WI38 (cell line): Measurements from ENCODE around the gene BCKDK.
"Not testable (repeated sequence)": the region's sequence is repeated elsewhere in the genome, so short reads cannot be mapped to it uniquely, and the experiment has no call there.

Source experiments
- H3K4me3 ChIP-seq: 2 replicates; pipeline ENCODE4 v1.5.1; 2011; ENCODE audit warnings: low read depth, mild to moderate bottlenecking, control low read depth, low read length
- TF ChIP-seq, protein P1 (sequence below): IDR thresholded peaks from 2 replicates; pipeline ENCODE4 v1.5.1; 2012; ENCODE audit warnings: low read depth, mild to moderate bottlenecking, control low read depth, low read length

The BCKDK gene

DNA sequence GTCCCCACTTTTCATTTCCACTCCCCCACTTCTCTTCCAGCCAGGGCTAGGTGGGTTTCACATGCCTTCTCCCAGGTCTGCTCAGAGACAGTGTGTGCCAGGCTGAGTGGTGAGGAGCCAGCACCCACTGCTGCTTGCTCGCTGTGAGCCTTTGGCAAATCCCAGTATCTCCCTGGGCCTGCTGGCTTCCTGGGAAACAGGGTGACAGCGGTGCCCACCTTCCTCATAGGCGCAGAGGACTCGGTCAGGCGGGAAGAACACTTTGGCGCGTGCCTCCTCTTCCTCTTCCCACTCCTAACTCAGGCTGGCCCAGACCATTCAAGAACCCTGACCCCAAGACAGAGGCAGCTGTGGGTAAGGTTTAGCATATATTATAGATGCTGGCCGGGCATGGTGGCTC, 19.0 kb upstream of the BCKDK start:
- no peak overlapping the region for H3K4me3 ChIP-seq
- TF ChIP-seq, protein P1, sequence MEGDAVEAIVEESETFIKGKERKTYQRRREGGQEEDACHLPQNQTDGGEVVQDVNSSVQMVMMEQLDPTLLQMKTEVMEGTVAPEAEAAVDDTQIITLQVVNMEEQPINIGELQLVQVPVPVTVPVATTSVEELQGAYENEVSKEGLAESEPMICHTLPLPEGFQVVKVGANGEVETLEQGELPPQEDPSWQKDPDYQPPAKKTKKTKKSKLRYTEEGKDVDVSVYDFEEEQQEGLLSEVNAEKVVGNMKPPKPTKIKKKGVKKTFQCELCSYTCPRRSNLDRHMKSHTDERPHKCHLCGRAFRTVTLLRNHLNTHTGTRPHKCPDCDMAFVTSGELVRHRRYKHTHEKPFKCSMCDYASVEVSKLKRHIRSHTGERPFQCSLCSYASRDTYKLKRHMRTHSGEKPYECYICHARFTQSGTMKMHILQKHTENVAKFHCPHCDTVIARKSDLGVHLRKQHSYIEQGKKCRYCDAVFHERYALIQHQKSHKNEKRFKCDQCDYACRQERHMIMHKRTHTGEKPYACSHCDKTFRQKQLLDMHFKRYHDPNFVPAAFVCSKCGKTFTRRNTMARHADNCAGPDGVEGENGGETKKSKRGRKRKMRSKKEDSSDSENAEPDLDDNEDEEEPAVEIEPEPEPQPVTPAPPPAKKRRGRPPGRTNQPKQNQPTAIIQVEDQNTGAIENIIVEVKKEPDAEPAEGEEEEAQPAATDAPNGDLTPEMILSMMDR: no peak

DNA sequence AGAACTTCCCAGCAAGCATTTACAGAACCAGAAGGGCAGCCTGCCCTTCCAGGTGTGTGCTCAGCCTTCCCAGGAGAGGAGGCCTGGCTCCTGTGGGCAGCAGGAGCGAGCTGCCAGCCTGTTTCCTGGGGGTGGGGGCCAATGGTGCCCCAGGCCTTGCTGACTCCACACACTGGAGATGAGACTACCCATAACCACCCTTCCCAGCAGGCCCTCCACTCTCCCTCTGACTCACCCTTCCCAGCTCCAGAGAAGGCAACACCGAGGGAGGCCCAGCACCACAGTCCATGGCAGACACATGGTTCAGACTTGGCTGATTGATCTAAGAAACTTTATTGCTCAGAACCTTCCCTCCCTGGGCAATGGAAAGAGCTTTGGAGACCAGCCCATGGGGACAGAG, 17.6 kb upstream of the BCKDK start:
- no peak overlapping the region for H3K4me3 ChIP-seq
- TF ChIP-seq, protein P1: no peak

DNA sequence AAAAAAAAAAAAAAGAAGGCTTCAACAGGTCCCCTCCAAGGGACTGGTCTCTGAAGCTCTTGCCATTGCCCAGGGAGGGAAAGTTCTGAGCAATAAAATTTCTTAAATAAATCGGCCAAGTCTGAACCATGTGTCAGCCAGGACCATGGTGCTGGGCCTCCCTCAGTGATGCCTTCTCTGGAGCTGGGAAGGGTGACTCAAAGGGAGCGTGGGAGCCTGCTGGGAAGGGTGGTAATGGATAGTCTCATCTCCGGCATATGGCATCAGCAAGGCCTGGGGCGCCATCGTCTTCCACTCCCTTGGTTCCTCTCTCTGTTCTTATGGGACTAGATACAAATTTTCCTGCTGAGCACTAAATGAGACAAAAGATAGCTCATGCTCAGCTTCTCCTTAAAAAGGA, 15.9 kb upstream of the BCKDK start:
- H3K4me3 ChIP-seq: no peak overlapping the region
- TF ChIP-seq, protein P1: no peak

DNA sequence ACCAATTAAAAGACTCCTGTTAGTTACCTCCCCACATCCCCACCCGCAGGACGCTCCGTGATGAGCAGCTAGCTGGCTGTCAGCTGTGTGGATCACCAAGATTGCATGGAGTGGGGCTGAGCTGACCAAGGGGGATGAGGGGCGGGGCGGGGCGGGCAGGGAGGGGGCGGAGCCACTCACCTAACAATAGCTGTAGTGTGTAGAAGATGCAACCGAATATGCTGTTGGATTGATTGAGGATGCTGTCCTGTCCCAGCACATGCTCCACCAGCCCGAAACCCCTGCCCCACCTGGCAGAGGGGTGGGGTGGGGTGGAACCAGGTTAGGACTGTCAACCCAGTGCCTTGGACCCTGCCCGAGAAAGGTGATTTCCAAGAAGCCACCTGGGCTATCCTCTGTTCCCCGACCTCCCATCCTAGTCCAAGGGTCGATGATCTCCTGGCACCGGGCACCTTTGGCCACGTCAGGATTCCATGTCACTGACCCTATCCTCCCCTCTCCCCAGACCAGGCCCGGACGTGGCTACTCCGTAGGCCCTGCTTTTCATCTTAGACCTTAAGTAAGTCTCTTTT, 15.0 kb upstream of the BCKDK start:
- TF ChIP-seq, protein P1: no peak

DNA sequence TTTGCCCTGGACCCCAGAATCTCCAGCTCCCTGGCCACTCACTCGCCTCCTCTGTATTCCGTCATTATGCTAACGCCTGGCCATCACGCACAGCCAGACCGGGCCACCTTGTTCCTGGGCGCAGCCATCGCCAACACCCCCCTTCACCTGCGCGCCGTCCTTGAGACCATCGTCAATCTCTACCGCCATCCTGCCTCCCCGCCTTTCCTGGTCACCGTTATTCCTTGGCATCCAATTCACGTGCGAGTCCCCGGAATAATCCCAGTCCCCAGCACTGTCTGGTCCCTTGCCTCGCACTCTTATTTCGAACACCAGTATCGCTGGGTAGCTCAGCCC, 14.1 kb upstream of the BCKDK start:
- TF ChIP-seq, protein P1: no peak

More for the DNA sequence above, 15.0 kb upstream of the BCKDK start:
- H3K4me3 ChIP-seq: peak overlapping the region; percentile 76

DNA sequence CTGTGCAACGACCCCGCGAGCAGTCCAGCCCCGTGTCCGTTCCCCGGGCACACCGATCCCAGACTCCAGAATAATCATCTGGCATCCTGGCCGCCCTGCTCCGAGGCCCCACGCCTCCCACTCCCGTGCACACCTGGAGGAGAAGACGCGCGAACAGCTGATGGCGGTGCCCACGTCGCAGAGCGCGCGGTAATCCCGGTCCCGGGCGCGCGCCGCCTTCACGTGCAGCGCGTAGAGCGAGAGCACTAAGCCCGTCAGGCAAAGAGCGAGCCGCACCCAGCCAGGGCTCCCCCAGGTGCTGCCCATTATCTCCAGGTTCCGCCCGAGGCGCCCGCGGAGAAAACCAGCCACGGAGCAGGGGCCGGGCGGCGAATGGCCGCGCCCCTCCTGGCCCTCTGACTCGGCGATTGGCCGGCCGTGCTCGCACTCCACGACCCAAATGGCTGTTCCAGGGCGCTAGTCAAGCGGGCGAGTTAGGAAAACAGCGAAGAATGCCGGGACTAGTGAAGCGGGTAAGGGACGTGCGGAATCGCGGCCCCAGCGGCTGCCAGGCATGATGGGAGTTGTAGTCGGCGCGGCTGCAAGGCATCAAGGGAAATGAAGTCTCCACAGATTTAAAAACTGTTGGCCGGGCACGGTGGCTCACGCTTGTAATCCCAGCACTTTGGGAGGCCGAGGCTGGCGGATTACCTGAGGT, 13.6 kb upstream of the BCKDK start, which contains the start of gene VKORC1:
Gene VKORC1 (minus strand): TSS at position 374 of the 697 bp plus-strand sequence. CDS start 68 bp downstream, at position 306.
- peak within 1 kb of the TSS; percentile 76 for H3K4me3 ChIP-seq
- TF ChIP-seq, protein P1: no peak

More for the DNA sequence above, 14.1 kb upstream of the BCKDK start:
- H3K4me3 ChIP-seq: peak overlapping the region; percentile 76

DNA sequence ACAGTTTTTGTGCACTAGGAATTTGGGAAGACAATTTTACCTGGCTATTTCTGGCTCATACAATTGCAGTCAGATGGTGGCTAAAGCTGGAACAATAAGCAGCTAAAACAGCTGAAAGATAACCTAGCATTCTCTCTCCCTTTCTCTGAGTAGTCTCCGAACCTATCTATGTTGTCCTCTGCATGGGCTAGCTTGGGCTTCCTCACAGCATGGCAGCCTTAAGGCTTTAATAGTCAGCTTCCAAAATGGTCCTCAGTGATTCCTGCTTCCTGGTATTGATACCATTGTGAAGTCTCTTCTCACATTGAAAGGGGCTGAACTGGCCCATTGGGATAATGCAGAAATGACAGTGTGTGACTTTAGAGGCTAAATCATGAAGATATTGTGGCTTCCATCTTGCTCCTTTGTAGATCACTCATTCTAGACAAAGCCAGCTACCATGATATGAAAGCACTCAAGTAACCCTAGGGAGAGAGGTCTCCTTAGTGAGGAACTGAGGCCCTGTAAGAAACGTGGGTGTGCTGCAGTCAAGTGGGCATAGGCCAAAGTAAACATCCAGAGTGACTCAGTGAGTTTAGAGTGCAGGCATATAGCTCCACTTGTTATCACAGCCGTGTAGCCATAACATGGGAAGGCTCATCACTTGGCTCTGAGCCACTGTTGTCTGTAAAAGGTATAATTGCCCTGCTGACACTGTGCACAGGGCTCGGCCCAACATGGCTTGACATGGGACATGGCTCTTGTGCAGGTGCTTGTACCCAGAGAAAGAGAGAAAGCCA, 8.1 kb upstream of the BCKDK start:
- no peak overlapping the region for H3K4me3 ChIP-seq
- TF ChIP-seq, protein P1: no peak

DNA sequence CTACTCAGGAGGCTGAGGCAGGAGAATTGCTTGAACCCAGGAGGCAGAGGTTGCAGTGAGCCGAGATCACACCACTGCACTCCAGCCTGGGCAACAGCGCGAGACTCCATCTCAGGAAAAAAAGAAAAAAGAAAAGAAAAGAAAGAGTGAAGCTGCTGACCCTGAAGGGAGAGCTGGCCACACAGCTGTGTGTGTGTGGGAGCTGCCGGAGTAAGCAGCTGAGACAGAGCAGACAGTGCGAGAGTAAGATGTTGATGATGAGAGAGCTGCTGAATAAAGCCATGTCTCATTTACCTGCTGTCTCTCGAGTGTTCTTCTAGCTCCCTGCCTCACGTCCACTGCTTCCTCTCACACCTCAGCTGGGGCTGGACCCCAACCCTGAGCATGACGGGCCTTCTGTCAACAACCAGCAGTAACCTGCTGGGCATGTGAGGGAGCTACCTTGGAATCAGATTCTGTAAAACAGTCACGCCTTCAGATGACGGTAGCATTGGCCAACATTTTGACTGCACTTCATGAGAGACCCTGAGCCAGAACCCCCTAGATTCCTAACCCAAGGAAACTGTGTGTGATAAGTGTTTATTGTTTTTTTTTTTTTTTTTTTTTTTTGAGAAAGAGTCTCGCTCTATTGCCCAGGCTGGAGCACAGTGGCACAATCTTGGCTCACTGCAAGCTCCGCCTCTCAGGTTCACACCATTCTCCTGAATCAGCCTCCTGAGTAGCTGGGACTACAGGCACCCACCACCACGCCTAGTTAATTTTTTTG, 7.1 kb upstream of the BCKDK start:
- not testable (repeated sequence) for H3K4me3 ChIP-seq
